Ishikawa (cell line): ENCODE measurements around the gene NKD1.

Source experiments
- CEBPB ChIP-seq: IDR thresholded peaks from 2 replicates; pipeline ENCODE4 v1.6.1; 2012
- CREB1 ChIP-seq: IDR thresholded peaks from 2 replicates; pipeline ENCODE4 v1.6.1; 2012; ENCODE audit warnings: low read depth
- EGR1 ChIP-seq: IDR thresholded peaks from 2 replicates; pipeline ENCODE4 v1.6.1; 2012
- EP300 ChIP-seq: IDR thresholded peaks from 2 replicates; pipeline ENCODE4 v1.6.1; 2012; ENCODE audit warnings: borderline replicate concordance
- FOXM1 ChIP-seq: IDR thresholded peaks from 2 replicates; pipeline ENCODE4 v1.6.1; 2012; ENCODE audit warnings: low read depth, borderline replicate concordance
- NFIC ChIP-seq: IDR thresholded peaks from 2 replicates; pipeline ENCODE4 v1.6.1; 2012
- RAD21 ChIP-seq: IDR thresholded peaks from 2 replicates; pipeline ENCODE4 v1.6.1; 2012; ENCODE audit warnings: low read depth
- TAF1 ChIP-seq: IDR thresholded peaks from 2 replicates; pipeline ENCODE4 v1.6.1; 2012; ENCODE audit warnings: low read depth, mild to moderate bottlenecking
- TCF12 ChIP-seq: IDR thresholded peaks from 2 replicates; pipeline ENCODE4 v1.6.1; 2012; ENCODE audit warnings: low read depth
- TEAD4 ChIP-seq: IDR thresholded peaks from 2 replicates; pipeline ENCODE4 v1.6.1; 2012
- YY1 ChIP-seq: IDR thresholded peaks from 2 replicates; pipeline ENCODE4 v1.6.1; 2012; ENCODE audit warnings: low read depth
- ZBTB7A ChIP-seq: IDR thresholded peaks from 2 replicates; pipeline ENCODE4 v1.6.1; 2012; ENCODE audit warnings: low read depth
- TF ChIP-seq, protein P1 (sequence below): IDR thresholded peaks from 2 replicates; pipeline ENCODE4 v1.6.1; 2012
- TF ChIP-seq, protein P2 (sequence below): IDR thresholded peaks from 2 replicates; pipeline ENCODE4 v1.6.1; 2012
- TF ChIP-seq, protein P3 (sequence below): IDR thresholded peaks from 2 replicates; pipeline ENCODE4 v1.6.1; 2012; ENCODE audit warnings: low read depth, mild to moderate bottlenecking

NKD1 gene

DNA sequence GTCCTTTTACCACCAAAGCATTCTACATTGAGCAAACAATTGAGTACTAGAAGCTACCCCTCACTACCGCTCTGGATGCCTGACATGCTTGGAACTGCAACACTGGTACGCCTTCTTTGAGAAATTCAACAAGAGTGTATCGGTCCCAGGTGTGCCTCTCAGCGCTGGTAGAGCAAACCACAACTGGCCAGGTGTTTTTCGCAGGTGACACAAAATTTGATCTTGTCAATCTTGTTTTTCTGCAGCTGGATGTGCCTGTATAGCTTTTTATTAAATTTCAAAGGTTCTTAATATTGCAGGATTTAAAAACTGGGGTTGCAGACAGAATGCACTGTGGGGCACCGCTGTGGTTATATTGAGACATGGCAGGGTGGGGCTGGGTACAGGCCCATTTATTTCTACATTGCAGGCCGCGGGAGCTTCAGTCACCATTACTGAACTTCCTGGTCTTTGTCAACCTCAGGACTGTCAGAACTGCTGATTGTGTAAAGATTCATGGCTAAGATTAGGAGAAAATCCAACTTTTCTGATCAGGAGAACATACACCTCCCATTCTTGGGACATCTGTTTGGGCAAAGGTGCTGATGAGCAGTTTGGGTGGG, 137.4 kb downstream of the NKD1 start:
- TF ChIP-seq TAF1 (no peak), TCF12 (no peak), RAD21 (no peak), TEAD4 (no peak), EGR1 (no peak), FOXM1 (no peak)

- no peak for TF ChIP-seq NFIC
- TF ChIP-seq, protein P1, sequence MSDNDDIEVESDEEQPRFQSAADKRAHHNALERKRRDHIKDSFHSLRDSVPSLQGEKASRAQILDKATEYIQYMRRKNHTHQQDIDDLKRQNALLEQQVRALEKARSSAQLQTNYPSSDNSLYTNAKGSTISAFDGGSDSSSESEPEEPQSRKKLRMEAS, result no peak
- no peak for TF ChIP-seq FOXM1
- TF ChIP-seq, protein P2, sequence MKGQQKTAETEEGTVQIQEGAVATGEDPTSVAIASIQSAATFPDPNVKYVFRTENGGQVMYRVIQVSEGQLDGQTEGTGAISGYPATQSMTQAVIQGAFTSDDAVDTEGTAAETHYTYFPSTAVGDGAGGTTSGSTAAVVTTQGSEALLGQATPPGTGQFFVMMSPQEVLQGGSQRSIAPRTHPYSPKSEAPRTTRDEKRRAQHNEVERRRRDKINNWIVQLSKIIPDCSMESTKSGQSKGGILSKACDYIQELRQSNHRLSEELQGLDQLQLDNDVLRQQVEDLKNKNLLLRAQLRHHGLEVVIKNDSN, result no peak
- TF ChIP-seq CEBPB, result no peak
- no peak for TF ChIP-seq EGR1
- TF ChIP-seq TCF12, result no peak
- TF ChIP-seq ZBTB7A, result no peak
- no peak for TF ChIP-seq TAF1
- no peak for TF ChIP-seq CREB1
- TF ChIP-seq RAD21, result no peak
- TF ChIP-seq, protein P3, sequence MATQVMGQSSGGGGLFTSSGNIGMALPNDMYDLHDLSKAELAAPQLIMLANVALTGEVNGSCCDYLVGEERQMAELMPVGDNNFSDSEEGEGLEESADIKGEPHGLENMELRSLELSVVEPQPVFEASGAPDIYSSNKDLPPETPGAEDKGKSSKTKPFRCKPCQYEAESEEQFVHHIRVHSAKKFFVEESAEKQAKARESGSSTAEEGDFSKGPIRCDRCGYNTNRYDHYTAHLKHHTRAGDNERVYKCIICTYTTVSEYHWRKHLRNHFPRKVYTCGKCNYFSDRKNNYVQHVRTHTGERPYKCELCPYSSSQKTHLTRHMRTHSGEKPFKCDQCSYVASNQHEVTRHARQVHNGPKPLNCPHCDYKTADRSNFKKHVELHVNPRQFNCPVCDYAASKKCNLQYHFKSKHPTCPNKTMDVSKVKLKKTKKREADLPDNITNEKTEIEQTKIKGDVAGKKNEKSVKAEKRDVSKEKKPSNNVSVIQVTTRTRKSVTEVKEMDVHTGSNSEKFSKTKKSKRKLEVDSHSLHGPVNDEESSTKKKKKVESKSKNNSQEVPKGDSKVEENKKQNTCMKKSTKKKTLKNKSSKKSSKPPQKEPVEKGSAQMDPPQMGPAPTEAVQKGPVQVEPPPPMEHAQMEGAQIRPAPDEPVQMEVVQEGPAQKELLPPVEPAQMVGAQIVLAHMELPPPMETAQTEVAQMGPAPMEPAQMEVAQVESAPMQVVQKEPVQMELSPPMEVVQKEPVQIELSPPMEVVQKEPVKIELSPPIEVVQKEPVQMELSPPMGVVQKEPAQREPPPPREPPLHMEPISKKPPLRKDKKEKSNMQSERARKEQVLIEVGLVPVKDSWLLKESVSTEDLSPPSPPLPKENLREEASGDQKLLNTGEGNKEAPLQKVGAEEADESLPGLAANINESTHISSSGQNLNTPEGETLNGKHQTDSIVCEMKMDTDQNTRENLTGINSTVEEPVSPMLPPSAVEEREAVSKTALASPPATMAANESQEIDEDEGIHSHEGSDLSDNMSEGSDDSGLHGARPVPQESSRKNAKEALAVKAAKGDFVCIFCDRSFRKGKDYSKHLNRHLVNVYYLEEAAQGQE, result no peak
- TF ChIP-seq EP300, result no peak
- TF ChIP-seq YY1, result no peak
- TF ChIP-seq TEAD4, result no peak
These were observed 139.9 kb downstream of the NKD1 start for GRCh38 chr16:50688083-50688482.

GRCh38 chr16:50688867-50689266, 140.7 kb downstream of the NKD1 start:
- no peak for TF ChIP-seq YY1
- TF ChIP-seq TCF12, result no peak
- no peak for TF ChIP-seq FOXM1
- no peak for TF ChIP-seq CREB1

GRCh38 chr16:50690177-50690576, 142.0 kb downstream of the NKD1 start:
- TF ChIP-seq TAF1 (no peak), TCF12 (no peak), CEBPB (no peak), CREB1 (no peak), FOXM1 (no peak), ZBTB7A (no peak), RAD21 (no peak), EP300 (no peak), NFIC (no peak), EGR1 (no peak), TEAD4 (no peak), YY1 (no peak)
- TF ChIP-seq, protein P1, result no peak
- TF ChIP-seq, protein P2, result no peak
- TF ChIP-seq, protein P3, result no peak

GRCh38 chr16:50692644-50692998, 144.4 kb downstream of the NKD1 start:
- TF ChIP-seq TEAD4 (no peak), ZBTB7A (no peak), RAD21 (no peak), EGR1 (no peak), CREB1 (no peak), TCF12 (no peak), NFIC (no peak), EP300 (no peak), CEBPB (no peak), FOXM1 (no peak), TAF1 (no peak)
- TF ChIP-seq, protein P1, result no peak
- TF ChIP-seq, protein P3, result no peak
- TF ChIP-seq, protein P2, result no peak
